GM18909 (cell line): ENCODE measurements around the gene FILIP1L.

ENCODE experiments used
- ATAC-seq: cut with Tn5 transposase; IDR thresholded peaks from one replicate; pipeline ENCODE4 v1.9.1; 2021; ENCODE audit warnings: mild to moderate bottlenecking; ENCODE audit not compliant: unreplicated experiment, poor library complexity

FILIP1L gene

DNA sequence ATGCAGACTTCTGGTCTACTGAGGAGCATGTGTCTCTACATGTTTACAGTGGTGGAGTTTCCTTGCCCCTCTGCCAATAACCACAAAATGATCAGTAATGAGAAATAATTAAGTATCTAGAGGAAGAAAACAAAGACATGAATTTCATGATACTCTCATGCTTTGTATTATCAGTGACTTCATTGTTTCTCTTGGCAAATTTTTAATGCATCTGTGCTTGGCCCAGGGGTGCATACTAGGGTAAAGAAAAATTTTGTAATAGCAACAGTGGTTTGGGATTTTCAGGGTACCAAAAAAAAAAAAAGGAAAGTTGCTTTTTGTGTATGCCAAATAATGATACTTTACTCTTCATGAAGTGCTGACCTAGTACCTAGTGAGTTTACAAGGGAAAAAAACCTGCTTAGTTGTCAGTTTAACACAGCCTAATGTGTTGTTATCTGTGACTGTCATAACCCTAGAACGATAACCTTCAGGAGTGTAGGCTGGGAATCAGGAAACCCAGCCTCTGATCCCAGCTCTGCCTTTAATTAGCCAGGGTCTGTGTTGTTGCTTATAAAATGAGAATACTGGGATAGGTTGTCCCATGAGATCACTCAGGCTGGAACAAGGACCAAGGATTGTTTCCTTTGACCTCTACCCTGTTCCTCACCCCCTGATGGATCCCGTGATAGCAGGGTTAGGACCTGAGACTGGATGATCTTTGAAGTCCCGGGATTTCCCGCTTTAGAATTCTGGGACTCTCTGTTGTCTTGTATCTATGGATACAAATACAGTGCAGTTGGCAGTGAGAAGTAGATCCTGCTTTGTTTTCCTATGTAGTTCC is 179.1 kb downstream of the FILIP1L start:
- ATAC-seq: no peak

DNA sequence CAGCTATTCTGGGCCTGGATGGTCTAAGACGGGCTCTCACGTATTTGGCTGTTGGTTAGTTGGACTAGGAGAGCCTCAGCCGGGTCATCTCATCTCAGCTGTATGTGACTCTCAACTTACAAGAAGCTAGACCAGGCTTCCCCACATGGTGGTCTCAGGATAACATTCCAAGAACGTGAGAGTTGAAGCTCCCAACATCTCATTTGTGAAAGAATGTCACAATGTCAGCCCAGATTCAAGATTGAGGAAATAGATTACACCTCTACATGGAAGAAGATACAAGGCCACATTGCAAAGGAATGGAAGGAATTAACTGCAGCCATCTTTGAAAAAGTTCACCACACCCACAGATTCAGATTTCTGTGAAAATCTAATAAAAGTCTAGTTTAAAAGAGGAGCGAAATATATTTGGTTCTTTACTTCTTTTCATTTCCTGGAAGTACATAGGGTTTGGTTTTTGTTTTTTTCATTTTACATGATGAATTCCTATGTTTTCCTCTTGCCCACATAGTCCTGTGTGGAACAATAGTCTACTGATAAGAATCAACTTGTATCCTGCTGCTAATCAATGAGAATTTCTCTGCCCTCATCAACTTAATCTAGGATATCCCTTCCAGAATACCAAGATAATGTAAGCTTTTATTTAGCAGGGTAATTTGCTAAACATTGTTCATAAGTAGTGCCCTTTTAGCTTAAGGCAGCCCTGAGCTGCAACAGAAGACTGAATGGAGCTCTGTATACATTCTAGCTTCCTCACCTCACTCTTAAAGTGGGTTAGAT is 180.1 kb downstream of the FILIP1L start:
- no peak for ATAC-seq

DNA sequence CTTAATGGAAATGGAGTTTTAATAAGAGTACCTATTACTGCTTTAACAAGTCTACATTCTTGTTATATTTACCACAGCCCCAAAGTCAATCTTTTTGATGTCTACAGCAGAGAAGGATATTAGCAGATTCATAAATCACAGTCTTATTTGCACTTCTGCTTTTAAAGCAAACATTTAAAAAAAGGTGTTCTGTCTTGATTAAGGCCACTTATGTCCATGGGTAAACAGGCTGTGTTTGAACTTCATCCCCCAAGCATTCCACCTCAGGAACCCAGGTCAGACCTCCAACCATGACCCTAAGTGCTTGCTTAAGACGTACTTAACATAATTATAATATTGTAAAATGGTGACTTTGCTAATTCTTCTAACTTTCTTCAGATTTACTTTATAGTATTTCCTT is 183.2 kb downstream of the FILIP1L start:
- ATAC-seq: no peak

DNA sequence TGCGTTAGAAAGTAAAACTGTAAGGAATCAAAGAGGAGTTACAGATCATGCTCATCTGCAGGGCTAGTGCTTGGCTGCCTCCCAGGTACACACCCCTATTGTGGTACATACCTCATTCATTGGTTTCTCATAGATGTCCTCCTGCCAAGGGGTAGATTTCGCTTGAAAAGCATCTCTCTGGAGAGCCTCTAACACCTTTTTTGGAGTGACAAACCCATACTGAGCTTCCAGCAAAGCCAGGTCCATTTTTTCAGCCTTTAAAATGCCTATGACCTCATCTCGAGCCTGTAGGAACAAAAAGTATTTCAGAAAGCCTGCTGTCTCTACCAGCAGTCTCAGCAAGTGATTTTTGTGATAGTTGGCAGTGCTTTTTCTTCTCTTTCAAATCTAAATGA is 184.6 kb downstream of the FILIP1L start:
- ATAC-seq: no peak

DNA sequence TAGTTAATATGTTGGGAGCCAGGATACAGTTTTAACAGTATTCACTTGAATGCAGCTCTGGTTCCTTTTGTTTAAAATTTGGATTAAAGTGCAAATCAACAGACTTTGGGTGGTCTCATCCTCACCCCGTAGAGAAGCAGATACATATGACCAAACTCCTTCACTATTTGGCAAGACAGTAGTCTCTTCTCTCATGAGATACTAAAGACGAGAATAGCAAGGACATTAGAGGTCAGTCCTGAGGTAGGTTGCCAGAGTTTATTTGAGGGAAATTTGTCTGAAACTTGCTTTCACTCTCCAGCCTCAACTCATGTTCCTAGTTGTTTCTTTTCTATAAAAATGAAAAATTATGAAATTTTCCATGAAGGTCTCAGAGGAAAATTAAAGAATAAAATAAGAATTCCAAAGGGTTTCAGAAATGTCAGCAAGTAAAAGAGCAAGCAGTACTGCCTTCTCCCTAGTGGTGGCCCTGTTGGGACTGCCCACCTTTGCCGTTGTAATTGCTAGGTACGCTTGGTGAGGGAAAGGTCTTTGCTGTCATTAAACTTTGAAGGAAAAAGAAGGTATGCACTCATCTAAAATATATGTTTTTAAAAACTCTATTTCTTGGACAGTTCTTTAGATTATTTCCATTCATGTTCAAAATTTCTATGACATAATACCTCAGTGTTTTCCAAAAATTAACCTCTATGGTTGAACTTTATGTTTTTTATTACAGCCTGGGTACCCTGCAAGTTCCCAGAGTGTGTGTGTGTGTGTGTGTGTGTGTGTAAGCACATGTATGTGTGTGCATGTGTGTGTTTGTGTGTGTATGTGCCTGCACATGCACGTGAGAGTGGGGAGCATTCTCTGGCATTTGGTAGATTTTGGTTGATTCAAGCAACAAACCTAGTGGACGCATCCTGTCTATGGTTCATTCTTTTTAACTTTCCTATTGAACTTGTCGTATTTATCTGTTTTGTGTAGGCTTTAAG is 185.2 kb downstream of the FILIP1L start:
- ATAC-seq: no peak

DNA sequence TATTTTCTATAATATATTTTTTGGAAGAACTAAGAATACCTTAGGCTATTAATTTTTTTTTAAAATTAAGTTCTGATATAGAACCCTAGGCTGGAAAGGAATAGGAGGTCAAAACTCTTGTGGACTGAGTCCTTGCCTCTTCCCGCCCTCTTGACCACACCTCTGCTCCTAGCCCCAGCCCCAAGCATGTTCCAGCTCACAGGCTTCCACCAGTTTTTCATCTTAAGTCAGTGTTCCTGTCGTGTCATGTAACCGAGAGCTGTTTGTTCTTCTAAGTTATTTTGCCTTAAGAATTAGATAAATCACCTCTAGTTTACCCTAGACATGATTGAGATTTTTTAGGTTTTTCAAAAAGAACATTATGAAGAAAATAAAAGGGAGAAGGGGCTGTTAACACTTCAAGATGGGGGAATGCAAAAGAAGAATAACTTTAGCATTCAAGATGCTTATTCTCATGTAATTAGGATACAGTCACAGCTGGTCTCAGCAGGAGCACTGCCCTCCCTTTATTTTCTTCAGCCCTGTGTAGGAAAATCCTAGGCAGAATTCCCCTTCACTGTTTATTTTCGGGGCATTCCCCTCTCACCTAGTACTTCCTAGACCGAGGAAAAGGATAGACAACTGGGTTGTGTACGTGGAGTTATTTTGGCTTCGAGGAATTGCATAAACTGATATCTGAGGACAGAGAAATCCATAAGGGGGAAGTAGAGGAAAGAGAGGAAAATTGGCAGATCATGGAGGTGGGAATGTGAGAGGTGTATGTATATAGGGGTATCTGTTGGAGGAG is 186.4 kb downstream of the FILIP1L start:
- ATAC-seq: no peak

DNA sequence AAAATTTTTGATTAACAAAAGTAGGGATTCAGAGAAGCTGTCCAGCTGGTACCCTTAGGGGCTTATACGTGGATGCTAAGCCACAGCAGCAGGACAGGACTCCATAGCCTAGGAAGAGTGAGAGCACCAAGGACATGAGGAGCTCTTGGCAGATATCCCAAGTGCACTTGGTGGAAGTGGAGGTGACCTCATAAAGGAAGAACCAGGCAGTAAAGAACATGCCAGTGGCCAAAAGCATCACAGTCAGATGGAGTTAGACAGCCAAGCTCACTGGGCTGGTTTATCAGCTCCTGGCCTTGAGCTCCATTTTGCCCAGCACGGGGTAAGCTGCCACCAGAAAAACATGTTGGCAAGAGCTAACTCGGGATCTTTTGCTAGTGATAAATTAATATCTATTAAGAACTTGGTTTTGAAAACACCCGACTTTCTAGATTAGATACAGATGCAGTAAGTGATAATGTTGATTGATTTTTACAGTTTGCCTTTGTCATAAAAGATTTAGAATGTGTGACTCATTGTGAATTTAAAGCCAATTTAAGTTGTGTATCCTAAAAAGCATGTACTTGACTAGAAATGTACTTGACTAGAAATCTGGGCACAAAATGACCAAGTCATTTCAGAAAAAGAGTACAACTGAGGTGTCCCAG is 188.6 kb downstream of the FILIP1L start:
- no peak for ATAC-seq

DNA sequence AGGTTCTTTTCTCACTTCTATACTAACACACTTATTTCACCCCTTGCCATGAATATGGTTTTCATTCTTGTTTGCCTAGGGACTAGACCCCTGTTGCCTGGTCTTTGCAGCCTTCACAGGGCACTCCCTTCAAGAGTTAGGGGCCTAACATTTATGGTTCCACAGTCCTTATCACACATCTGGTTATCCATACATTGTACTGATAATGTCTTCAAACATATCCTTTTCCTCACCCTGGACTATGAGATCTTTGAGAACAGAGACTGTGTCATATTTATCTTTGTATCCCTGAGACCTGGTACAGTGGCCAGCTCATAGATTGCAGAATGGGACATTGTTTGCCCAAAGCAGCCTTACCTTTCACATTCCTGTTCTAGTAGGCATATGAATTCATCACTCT is 190.4 kb downstream of the FILIP1L start:
- ATAC-seq: no peak

DNA sequence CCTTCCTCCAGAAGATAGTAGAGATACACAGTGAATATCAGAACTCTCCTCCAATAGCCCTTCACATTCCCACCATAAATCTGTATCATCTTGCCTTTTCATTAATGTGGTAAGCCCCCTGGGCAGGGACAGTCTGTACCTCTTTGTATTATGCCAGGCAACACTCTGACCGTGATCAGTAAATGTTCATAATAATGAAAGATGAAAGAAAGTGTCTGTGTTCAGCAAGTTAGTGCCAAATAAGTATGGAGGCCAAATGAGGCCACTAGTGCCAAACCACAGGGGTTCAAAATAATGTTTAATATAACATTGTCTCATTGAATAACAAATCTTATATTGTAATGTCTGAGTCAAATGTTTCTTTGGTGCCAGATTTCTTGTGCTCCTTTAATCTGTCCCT is 192.3 kb downstream of the FILIP1L start:
- ATAC-seq: no peak

DNA sequence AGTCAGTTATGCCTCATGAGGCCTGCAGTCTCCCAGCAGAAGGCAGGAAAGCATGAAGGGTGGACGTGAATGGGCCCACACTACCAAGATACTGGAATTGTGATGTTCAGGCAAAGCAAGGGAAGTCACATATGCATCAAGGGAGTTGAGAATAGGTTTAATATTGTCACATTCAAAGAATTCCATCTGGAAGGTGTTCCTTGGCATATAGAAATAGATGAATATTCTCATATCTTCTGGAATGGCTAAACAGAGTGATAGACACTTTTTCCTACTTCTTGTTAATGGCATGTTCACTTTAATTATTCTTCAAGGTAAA is 193.0 kb downstream of the FILIP1L start:
- ATAC-seq: no peak

DNA sequence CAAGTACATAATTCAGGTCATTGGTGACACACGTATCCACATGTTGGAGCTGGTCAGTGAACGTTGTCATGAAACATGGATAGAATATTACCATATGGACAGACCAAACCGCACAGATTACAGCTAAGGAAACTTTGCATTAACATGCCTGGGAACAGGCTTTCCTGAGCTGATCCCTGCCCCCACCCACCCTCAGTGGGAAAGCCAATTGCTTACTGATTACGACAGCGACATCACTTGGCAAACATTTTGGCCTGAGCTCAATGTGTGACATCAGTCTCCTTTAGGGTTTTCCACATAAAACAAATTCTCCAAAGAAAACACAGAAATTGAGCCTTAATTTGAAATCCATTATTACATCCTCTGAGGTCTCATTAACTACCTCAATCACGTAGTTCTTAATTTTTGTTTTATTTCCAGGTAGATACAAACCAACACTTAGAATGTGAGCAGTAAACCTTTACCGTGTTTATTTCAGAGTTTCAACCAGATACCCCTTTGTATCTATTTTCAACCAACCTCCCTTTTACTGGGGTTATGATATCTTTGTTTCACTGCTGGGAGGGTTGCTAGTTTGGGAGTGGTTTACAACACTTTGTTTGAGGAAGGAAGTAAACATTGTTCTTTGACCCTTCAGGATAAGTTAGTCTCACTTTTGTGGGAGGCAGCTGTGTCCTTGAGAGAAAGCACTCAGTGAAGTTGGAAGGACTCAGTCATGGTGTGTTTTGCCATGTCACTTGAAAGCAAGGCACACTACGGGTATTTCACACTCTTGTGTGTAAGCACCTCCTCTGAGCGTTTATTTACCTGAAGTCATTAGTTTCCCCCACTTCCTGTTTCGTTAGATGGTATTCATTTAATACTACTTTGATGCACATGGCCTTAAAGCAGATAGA is 193.6 kb downstream of the FILIP1L start:
- peak; percentile 57 for ATAC-seq

DNA sequence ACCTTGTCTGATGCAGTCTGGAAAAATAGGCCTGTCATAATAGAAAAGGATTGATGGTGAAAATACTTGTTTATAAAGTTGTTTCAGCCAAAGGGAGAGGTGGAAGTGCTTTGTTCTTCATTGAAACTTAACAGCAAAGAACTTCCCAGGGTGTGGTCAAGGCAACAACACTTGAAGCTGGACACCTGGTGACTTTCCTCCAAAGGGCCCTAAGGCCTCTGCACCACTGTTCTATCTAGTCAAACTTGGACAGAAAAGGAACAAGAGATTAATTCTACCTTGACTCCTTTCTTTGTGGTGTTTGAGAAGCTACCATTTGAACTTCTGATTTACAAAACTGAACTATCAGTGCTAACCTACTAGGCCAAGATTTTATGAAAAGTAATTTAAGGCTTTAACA is 194.6 kb downstream of the FILIP1L start:
- ATAC-seq: no peak

DNA sequence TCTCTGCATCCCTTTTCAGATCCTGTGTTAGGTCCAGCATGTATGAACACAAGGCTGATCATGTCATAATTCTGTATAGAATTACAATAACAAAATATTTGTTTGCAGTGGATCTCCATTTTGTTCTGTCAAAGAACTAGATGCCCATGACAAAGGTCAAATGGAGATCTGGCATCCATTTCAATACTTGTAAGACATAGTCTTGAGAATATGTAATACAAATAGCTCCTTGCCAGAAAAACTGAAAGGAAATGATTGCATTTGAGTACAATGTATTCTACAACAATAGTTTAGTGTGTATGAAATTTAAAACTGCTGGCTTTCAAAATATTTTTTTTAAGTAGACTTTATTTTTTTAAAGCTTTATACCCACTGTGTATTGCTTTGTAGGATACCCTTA is 195.6 kb downstream of the FILIP1L start:
- no peak for ATAC-seq

DNA sequence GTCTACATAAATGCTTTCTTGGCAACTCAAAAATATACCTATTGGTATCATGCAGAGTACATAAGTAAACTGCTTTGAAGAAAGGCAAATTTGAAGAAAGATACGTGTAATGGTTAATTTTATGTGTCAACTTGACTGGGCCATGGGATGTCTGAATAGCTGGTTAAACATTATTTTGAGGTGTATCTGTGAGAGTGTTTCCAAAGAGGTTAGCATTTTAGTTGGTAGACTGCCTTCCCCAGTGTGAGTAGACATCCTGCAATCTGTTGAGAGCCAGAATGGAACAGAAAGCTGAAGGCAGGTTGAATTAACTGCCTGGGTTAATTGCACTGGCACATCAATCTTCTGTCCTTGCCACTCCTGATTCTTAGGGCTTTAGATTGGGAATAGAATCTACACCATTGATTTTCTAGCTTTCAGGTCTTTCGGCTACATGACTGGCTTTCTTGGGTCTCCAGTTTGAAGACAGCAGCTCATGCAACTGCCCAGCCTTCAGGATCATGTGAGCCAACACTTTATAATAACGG is 198.3 kb downstream of the FILIP1L start:
- ATAC-seq: no peak

DNA sequence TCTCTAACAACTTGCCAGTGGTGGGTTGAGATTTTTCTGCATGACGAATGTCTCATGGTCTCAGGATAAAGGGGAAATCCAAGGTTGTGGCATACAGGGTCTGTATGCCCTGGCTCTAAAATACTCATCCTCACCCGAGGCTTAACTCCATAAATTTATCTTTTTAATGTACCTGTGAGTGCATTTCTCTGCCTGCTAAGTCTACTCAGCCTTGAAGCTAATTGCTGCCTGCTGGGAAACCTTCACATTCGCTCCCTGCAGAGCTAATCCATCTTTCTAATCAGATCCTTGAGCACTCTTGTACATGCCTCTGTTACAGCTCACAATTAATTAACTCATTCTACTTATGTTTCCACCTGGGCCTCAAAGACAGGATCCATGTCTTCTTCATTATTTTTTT is 202.9 kb downstream of the FILIP1L start:
- no peak for ATAC-seq

DNA sequence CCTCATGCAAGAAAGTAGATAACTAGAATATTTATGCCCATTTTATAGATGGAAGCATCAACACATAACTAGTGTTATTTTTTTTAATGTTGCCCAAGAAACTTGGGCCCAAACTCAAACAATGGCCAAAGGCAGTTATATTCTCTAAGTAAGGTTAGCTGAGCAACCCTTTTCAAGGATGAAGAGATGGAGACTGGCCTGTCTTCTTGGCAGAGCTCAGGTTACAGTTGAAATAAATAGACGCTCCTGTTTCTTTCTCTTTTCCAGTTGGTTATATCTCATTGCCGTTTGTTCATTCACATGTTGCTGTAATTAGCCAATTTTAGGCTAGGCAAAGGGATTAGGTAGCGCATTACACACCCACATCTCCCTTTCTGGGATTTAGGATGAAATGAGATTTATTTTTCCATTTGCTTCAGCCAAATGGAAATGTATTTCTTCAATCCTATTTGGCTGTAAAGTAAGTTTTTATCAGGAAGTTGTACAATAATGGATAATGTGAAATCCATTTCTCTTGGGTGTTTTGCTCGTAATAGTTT is 203.5 kb downstream of the FILIP1L start:
- no peak for ATAC-seq

DNA sequence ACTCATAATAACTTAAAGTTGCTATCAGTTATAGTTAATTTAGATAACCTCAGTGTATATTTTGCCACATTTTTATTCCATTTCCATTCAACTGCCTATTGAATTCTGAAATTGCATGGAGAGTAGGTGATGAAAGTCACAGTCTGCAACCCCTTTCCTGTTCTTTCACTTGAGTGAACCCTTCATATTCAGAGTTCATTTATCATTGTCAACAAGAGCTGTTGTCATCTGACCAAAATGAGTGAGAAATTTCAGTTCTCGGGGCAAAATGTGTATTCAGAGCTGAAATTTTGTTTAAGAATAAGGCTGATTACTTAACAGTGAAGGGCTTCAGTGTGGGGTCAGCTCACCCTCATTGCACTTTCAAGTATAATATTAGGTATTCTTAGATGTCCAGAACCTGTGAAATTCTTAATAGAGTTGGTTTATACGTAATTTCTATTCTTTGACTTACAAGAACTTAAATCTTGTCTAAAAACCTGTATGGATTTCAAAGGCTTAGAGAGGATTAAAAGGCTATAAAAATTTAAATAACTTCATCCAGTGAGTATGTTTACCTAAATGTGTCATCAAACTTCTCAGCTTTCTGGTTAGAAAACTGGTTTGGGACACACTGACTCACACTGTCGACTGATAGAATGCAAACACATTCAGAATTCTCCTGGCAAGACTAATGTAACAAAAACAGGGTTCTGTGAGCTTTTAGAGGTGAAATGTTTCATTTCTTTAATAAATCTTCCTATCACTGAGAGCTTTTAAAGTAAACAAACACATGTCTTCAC is 204.4 kb downstream of the FILIP1L start:
- no peak for ATAC-seq
